Body of pancreas (tissue), 4 donors: Measurements from ENCODE around the gene IBA57. TPM values are rescaled to one million over a fixed set of nuclear protein-coding genes. Genes with fewer than 3 reads are reported as not detected.

Experiments
- ATAC-seq: fragments of 150-250 bp; one replicate; pipeline ENCODE4 v1.9.1; 2016
- DNase-seq, 4 donors: peaks; one replicate each; pipeline ENCODE4 v3.0.0-alpha.2; 2019
- H3K27ac ChIP-seq, 4 donors: fragments of 200-600 bp; sonication (generic); 1 replicate in 3 of 4; 2 replicates in 1 of 4; pipeline versions ENCODE4 v1.5.1 to v1.6.1; 2016 to 2019; ENCODE audit warnings: mild to moderate bottlenecking in 1 of 4, mixed read lengths in 1 of 4, moderate library complexity in 1 of 4
- H3K27me3 ChIP-seq, 2 donors: fragments of 200-600 bp; sonication (generic); one replicate each; pipeline ENCODE4 v1.6.0; 2016; ENCODE audit warnings: mild to moderate bottlenecking in 1 of 2
- H3K36me3 ChIP-seq, 2 donors: fragments of 200-600 bp; sonication (generic); replicated peaks in 1 of 2; 2 replicates each; pipeline ENCODE4 v1.5.1; 2016; ENCODE audit warnings: low read depth in 2 of 2; ENCODE audit not compliant: insufficient read depth in 1 of 2
- H3K4me1 ChIP-seq: fragments of 200-600 bp; sonication (generic); one replicate; pipeline ENCODE4 v1.6.0; 2016
- H3K4me3 ChIP-seq, 2 donors: fragments of 200-600 bp; sonication (generic); 1 replicate in 1 of 2; 2 replicates in 1 of 2; pipeline ENCODE4 v1.5.1; 2016 to 2019
- H3K9me3 ChIP-seq, 3 donors: fragments of 200-600 bp; sonication (generic); 1 replicate in 2 of 3; 2 replicates in 1 of 3; pipeline ENCODE4 v1.5.1; 2016
- POLR2A ChIP-seq, 3 donors: fragments of 450-650 bp; IDR thresholded peaks; one replicate each; pipeline ENCODE4 v1.6.1; 2016; ENCODE audit warnings: antibody characterized with exemption in 3 of 3, mild to moderate bottlenecking in 2 of 3
- whole genome bisulfite sequencing, 2 donors: methylation state at CpG; one replicate each; pipeline ENCODE4 v1.1.5; 2017; 5-methylcytosine and 5-hydroxymethylcytosine counted together
- intact Hi-C: fragments of 100-400 bp; cut with DNase I; formaldehyde crosslinking; loops from one replicate; pipeline ENCODE4 v1.15.1; 2023
- total RNA-seq, 2 donors: library from RNA; depleted of rRNA; stranded (reverse); fragments of >200 nt; gene quantifications; one replicate each; pipeline ENCODE4 v1.1.0, GENCODE V29; 2016
- TF ChIP-seq, protein P1 (sequence below), 7 experiments: fragments of 450-650 bp in 4 of 7; fragments of 200-600 bp in 3 of 7; sonication (generic) in 3 of 7; IDR thresholded peaks; one replicate each; pipeline ENCODE4 v1.5.1; 2016 to 2019; ENCODE audit warnings: antibody characterized with exemption in 7 of 7

IBA57 gene
- total RNA-seq, 2 donors from 2014 or later: 4.7 to 13.5 TPM

DNA sequence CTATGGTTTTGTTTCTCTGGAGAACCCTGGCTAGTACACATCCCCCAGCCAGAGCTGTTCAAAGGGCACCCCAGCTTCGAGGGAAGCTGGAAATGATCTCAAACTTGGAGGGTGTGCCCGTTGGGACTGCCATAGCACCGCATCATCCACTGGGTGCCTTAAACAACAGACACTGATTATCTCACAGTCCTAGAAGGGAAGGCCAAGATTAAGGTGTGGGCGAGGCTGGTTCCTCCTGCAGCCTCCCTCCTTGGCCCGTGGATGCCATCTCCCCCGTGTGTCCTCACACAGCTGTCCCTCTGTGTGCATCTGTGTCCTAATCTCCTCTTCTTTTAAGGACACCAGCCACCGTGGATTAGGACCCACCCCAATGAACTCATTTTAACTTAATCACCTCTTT is 4.2 kb upstream of the IBA57 start:
- no peaks in the 10 kb centered on the region for H3K36me3 ChIP-seq
- H3K4me3 ChIP-seq: no peak overlapping the region
- no peaks in the 10 kb centered on the region for H3K9me3 ChIP-seq
- no peaks in the 10 kb centered on the region for H3K27me3 ChIP-seq
- peaks cover 22% of the 10 kb centered on the region for H3K4me1 ChIP-seq
- no peak for ATAC-seq
- WGBS, 2 donors: 21 to 30% methylated on average over 6 to 7 of the region's 7 CpGs
- no peak overlapping the region for H3K27ac ChIP-seq
- TF ChIP-seq, protein P1, sequence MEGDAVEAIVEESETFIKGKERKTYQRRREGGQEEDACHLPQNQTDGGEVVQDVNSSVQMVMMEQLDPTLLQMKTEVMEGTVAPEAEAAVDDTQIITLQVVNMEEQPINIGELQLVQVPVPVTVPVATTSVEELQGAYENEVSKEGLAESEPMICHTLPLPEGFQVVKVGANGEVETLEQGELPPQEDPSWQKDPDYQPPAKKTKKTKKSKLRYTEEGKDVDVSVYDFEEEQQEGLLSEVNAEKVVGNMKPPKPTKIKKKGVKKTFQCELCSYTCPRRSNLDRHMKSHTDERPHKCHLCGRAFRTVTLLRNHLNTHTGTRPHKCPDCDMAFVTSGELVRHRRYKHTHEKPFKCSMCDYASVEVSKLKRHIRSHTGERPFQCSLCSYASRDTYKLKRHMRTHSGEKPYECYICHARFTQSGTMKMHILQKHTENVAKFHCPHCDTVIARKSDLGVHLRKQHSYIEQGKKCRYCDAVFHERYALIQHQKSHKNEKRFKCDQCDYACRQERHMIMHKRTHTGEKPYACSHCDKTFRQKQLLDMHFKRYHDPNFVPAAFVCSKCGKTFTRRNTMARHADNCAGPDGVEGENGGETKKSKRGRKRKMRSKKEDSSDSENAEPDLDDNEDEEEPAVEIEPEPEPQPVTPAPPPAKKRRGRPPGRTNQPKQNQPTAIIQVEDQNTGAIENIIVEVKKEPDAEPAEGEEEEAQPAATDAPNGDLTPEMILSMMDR (IDR thresholded peaks at IDR 0.05): no peak
- TF ChIP-seq POLR2A (IDR thresholded peaks at IDR 0.05): no peak
- no peak for DNase-seq
- intact Hi-C loops: no loop called here

GRCh38 chr1:228161866-228162265 is 3.7 kb upstream of the IBA57 start:
- TF ChIP-seq POLR2A (IDR thresholded peaks at IDR 0.05): no peak
- Histone ChIP-seq H3K4me1 (peaks cover 27% of the 10 kb centered on the region), H3K27ac (peak overlapping the region in 1 of 4 donors; percentile 29), H3K27me3 (no peaks in the 10 kb centered on the region), H3K36me3 (no peaks in the 10 kb centered on the region), H3K4me3 (no peak overlapping the region), H3K9me3 (no peaks in the 10 kb centered on the region)
- DNase-seq (no peak), ATAC-seq (no peak)
- WGBS, 2 donors: 33 to 58% methylated on average over 2 to 9 of the region's 9 CpGs
- intact Hi-C loops: no loop called here

- no peak overlapping the region for H3K4me3 ChIP-seq
- WGBS, 2 donors: 19% methylated on average over 5 to 14 of the region's 14 CpGs
- DNase-seq: peak in 1 of 4 donors; percentile 24
Observed at GRCh38 chr1:228162286-228163006, 3.2 kb upstream of the IBA57 start.

DNA sequence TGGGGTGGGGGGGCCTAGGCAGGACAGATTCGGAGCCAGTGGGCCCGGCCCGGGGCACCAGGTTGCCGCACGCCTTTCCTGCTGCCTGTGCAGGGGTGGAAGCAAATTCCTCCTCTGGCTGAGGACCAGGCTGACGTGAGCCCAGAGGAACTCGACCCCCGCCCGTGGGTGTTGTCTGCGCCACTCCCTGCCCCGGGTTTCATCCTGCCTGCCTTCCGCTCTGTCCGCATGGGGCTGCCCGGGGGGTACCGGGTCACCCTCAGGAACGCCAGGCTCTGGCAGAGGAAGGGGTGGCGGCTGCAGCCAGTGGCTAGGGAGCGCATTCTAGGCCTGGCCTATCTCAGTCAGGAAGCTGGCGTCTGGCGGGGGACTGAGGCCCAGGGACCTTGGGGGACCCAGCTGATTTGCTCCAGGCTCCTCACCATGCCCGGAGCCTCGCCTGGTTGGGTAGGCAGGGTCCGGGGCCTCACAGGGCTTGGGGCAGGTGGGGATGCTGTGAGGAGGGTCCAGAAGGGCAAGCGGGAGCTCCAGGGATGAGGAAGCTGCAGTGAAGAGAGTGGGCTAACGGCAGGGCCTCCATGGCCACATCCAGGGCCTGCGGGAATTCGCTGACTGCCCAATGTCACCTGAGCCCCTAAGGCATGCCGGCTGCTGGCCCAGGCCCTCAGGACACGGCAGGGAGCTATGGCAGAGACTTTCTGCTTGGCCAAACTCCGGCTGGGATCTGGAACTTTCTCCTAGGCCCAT is 2.4 kb upstream of the IBA57 start:
- no peaks in the 10 kb centered on the region for H3K27me3 ChIP-seq
- peak overlapping the region; percentile 38 to 70 (median 46) for H3K27ac ChIP-seq
- H3K9me3 ChIP-seq: no peaks in the 10 kb centered on the region
- 50 to 69% methylated on average over 15 to 28 of the region's 30 CpGs for WGBS, 2 donors
- DNase-seq: peak; percentile 50 to 75 (median 56)
- no peak for ATAC-seq
- peaks cover 28% of the 10 kb centered on the region for H3K4me1 ChIP-seq
- H3K4me3 ChIP-seq: no peak overlapping the region
- TF ChIP-seq POLR2A (IDR thresholded peaks at IDR 0.05): peak; percentile 44 to 59 (median 49)
- TF ChIP-seq, protein P1 (IDR thresholded peaks at IDR 0.05): no peak
- no peaks in the 10 kb centered on the region for H3K36me3 ChIP-seq
- intact Hi-C loops: no loop called here

More at GRCh38 chr1:228162286-228163006, 3.2 kb upstream of the IBA57 start:
- peak overlapping the region in 3 of 4 donors; percentile 38 to 70 (median 46) for H3K27ac ChIP-seq
- peaks cover 28% of the 10 kb centered on the region for H3K4me1 ChIP-seq
- no peak for ATAC-seq
- H3K9me3 ChIP-seq: no peaks in the 10 kb centered on the region
- intact Hi-C loops: no loop called here
- TF ChIP-seq POLR2A (IDR thresholded peaks at IDR 0.05): no peak
- TF ChIP-seq, protein P1 (IDR thresholded peaks at IDR 0.05): peak in 1 of 7 experiments; percentile 3
- no peaks in the 10 kb centered on the region for H3K36me3 ChIP-seq
- no peaks in the 10 kb centered on the region for H3K27me3 ChIP-seq

GRCh38 chr1:228163776-228164519 is 1.7 kb upstream of the IBA57 start:
- WGBS, 2 donors: 87 to 88% methylated on average over 10 of the region's 10 CpGs
- no peaks in the 10 kb centered on the region for H3K27me3 ChIP-seq
- H3K4me3 ChIP-seq: no peak overlapping the region
- no peak for TF ChIP-seq POLR2A (IDR thresholded peaks at IDR 0.05)
- TF ChIP-seq, protein P1 (IDR thresholded peaks at IDR 0.05): no peak
- peak overlapping the region in 2 of 4 donors; percentile 38 to 70 for H3K27ac ChIP-seq
- peaks cover 28% of the 10 kb centered on the region for H3K4me1 ChIP-seq
- H3K9me3 ChIP-seq: no peaks in the 10 kb centered on the region
- DNase-seq (peak in 1 of 4 donors; percentile 11), ATAC-seq (no peak)
- intact Hi-C loops: no loop called here
- no peaks in the 10 kb centered on the region for H3K36me3 ChIP-seq
